ENCODE results near the gene ARMCX1. TPM values are rescaled to one million over a fixed set of nuclear protein-coding genes. Genes with fewer than 3 reads are reported as not detected.

ARMCX1 gene
- total RNA-seq, 3 donors from 2014 or later: 1.2 to 4.8 (median 3.5) TPM

Other genes with a start within 250 kb of the ARMCX1 start
- 10 to 100 TPM; 40.5 to 45.5 (median 42.3) TPM for gene TIMM8A, start 201.8 kb upstream of the ARMCX1 start, total RNA-seq
- 1 to 10 TPM in 2 of 3 donors, under 1 TPM in 1; 0.61 to 3.4 (median 2.3) TPM for gene BTK, start 164.4 kb upstream of the ARMCX1 start, total RNA-seq
- 100 to 1,000 TPM; 451 to 525 (median 514) TPM for gene RPL36A, start 159.5 kb upstream of the ARMCX1 start, total RNA-seq
- gene GLA, start 142.6 kb upstream of the ARMCX1 start, total RNA-seq: 10 to 100 TPM; 49.6 to 70.8 (median 62.4) TPM
- 10 to 100 TPM; 25.3 to 28.7 (median 26.5) TPM for gene HNRNPH2, start 142.3 kb upstream of the ARMCX1 start, total RNA-seq
- 1 to 10 TPM; 2.7 to 4.6 (median 3.6) TPM for gene ARMCX4, start 65.1 kb upstream of the ARMCX1 start, total RNA-seq
- 10 to 100 TPM; 53.1 to 60.5 (median 53.4) TPM for gene ARMCX6, start 67.5 kb downstream of the ARMCX1 start, total RNA-seq
- 10 to 100 TPM; 31.2 to 38.4 (median 32.0) TPM for gene ARMCX3, start 72.6 kb downstream of the ARMCX1 start, total RNA-seq
- 1 to 10 TPM; 3.1 to 4.1 (median 3.1) TPM for gene ARMCX2, start 109.3 kb downstream of the ARMCX1 start, total RNA-seq